A172 (cell line): Measurements from ENCODE around the gene RBM22. TPM values are rescaled to one million over a fixed set of nuclear protein-coding genes. Genes with fewer than 3 reads are reported as not detected.
"Not testable (repeated sequence)": the region's sequence is repeated elsewhere in the genome, so short reads cannot be mapped to it uniquely, and the experiment has no call there.

Experiments
- DNase-seq: peaks from one replicate; pipeline ENCODE4 v3.0.0-alpha.2; 2015; ENCODE audit warnings: low spot score
- total RNA-seq: library from RNA; depleted of rRNA; stranded (reverse); fragments of >200 nt; shearing (Covaris generic); gene quantifications from 2 replicates; pipeline ENCODE4 v1.2.3, GENCODE V29; 2014; rRNA removed

Gene RBM22
- total RNA-seq = 36.4 and 45.8 TPM in 2 replicates

DNA sequence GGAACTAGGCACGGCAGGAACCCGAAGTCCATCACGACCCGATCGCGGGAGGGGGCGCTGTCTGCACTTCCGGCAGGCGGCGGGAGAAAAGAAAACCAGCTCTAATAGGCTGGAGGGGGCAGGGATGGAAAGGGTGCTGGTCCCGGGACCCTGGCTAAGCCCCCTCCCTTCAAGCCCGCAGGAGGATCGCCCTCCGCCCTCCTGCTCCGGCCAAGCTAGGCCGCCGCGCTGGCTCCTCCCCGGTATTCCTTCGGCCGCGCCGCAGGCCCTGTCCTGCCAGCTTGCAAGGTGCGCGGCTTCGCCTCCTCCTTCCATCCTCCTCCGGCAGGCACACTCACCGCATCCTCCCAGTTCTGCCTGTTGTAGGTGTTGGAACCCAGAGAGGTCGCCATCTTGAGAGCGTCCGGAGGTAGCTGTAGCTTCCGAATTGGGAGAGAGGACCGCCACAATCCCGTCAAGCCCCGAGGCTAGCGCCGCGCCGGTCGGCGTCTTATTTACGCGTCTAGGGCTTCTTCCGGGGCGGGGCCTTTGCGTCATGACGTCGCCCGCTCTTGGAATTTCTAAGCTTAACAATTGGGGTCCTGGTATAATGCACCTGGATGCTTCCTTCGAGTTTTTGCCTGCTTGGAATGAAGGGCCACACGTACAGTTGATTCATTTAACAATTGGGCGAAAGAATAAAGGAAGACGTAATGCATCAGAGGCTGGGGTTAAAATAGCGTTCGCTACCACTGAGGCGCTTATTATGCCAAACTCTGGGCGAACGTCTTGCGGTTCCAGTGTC, at the start of gene RBM22:
TSS of gene RBM22 (minus strand) at position 469 of the 784 bp plus-strand sequence. CDS start at position 392, 77 bp downstream.
- DNase-seq = peak; percentile 90

DNA sequence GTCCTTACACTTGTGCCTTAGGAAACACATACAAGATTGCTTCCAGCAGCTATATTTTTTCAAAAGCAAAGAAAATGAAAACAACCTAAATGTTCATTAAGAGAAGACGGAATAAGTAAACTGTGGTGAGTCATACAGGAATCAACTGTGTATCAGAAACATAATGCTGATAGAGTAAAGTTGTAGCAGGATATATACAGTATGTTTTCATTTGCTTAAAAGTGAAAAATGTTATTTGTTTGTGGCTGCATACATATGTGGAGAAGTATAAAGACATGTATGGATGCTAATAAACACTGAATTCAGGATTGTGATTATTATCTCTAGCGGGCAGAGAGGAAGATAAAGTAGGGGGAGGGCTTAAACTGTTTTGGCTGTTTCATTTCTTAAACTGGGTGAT, 49.6 kb upstream of the RBM22 start:
- no peak for DNase-seq

DNA sequence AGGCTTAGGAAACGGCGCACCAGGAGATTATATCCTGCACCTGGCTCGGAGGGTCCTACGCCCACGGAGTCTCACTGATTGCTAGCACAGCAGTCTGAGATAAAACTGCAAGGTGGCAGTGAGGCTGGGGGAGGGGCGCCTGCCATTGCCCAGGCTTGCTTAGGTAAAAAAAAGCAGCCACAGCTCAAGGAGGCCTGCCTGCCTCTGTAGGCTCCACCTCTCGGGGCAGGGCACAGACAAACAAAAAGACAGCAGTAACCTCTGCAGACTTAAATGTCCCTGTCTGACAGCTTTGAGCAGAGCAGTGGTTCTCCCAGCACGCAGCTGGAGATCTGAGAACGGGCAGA, 42.3 kb upstream of the RBM22 start:
- DNase-seq = not testable (repeated sequence)

DNA sequence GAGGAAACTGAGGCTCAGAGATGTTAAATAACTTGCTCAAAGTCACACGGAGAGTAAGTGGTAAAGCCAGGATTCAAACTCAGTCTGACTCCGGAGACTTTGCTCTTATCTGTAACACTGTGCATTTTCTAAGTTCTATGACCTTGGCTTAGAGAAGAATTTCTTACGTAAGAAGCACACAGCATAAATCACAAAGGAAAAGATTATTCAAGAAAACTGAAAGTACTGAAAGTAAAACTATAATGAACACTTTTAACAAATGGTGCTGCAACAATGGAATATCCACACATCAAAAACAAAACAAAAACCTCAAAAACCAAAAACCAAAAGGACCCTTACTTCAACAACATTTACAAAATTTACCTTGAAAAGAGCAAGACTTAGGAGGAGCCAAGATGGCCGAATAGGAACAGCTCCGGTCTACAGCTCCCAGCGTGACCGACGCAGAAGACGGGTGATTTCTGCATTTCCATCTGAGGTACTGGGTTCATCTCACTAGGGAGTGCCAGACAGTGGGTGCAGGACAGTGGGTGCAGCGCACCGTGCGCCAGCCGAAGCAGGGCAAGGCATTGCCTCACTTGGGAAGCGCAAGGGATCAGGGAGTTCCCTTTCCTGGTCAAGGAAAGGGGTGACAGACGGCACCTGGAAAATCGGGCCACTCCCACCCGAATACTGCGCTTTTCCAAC, 41.7 kb upstream of the RBM22 start:
- DNase-seq = not testable (repeated sequence)

DNA sequence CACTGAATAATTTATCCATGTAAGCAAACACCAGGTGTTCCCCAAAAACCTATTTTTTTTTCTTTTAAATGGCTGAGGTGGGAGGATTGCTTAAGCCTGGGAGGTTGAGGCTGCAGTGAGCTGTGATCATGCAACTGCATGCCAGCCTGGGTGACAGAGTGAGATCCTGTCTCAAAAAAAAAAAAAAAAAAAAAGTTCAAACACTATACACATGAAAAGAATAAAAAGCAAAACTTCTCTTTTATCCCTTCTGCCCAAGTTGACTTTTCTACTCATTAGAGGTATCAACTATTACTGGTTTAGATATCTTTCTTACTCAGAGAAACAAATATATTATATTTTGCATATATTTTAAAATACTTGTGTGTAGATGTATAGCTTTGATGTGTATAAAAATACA, 40.1 kb upstream of the RBM22 start:
- DNase-seq = no peak

DNA sequence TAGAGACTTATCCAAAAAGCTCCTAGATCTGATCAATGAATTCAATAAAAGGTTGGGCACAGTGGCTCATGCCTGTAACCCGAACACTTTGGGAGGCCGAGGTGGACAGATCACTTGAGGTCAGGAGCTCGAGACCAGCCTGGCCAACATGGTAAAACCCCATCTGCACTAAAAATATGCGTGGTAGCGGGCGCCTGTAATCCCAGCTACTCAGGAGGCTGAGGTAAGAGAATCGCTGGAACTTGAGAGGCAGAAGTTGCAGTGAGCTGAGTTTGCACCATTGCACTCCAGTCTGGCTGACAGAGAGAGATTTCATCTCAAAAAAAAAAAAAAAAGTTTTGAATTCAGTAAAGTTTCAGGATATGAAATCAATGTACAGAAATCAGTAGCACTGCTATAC, 38.0 kb upstream of the RBM22 start:
- no peak for DNase-seq

DNA sequence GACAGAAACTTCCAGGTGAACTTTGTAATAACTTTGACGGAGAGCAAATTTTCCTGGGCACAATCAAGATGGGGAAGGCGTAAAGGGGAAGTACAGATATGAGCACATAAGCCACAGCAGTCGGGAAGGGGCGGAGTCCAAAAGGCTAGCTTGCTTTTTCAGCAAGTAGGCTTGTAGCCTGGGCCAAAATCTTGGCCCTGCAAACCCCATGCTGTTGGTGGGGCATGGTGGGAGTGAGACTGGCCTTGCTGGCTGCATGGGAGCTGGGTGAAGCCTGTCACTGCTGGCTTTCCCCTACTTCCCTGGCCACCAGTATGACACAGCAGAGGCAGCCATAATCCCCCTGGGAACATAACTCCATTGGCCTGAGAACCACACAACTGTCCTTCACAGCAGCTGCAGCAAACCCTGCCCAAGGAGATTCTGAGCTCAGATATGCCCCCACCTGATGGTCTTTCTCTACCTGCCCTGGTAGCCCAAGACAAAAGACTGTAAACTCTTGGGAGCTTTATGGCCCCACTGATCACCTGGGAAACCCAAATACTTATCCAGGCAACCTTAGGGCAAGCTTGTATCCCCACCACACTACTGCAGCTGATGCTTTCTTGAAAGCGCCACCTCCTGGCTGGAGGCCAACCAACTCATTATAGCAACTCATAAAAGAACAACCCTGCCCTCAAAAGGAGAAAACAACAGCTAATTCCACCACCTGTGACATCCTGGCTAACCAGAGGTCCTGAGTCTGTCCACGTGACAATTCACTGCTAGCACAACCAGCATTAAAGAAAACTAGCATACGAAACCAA, 33.9 kb upstream of the RBM22 start:
- DNase-seq = no peak

DNA sequence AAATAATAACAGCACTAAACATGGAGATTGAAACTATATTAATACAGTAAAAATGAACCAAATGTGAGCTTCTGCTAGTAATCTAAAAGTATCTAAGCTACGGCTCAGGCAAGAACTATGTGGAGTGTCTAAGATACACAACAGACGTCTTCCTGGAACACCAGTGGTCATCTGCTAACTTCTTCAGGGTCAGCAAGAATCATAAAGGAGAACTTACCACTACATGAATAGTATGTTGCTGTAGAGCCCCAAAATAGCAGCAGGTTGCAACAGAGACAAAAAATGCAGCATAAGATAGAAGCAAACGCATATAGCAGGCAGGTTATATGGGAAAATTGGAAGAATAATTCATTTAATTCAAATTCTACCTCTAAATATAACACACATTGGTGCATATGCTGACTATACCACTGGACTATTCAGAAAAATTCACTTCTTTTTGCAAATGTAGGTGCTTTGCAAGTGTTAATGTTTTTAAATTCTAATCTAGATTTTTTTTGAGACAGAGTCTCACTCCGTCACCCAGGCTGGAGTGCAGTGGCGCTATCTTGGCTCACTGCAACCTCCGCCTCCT, 30.9 kb upstream of the RBM22 start:
- no peak for DNase-seq

DNA sequence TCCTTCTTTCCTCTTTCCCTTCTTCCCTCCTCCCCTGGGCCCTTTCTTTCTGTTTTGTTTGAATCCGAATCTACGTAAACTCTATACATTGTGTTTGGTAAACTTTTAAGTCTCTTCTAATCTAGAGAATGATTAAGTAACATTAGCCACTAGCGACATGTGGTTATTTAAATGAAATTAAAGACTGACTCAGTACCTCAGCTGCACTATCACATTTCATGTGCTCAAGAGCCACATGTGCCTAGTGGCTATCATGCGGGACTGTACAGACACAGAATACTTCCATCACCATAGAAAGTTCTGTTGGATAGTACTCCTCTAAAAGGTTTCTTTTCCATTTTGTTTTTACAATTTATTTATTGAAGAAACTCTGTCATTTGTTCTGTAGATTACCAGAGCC, 29.0 kb upstream of the RBM22 start:
- DNase-seq = no peak

DNA sequence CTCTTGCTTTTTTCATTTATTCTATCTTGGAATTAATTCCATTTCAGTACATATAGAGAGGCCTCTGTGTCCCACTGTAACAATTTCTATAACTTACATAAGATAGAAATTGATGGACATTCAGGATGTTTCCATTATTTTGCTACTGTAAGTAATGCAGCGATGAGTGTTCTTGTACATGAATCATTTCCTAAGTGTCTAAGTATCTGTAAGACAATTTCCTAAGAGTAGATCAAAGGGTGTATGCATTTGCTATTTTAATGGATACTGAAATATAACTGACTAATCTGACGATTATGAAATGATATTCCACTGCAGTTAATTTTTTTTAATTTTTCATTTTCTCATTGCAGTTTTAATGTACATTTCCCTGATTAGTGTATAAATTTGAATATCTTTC, 23.0 kb upstream of the RBM22 start:
- DNase-seq = no peak

DNA sequence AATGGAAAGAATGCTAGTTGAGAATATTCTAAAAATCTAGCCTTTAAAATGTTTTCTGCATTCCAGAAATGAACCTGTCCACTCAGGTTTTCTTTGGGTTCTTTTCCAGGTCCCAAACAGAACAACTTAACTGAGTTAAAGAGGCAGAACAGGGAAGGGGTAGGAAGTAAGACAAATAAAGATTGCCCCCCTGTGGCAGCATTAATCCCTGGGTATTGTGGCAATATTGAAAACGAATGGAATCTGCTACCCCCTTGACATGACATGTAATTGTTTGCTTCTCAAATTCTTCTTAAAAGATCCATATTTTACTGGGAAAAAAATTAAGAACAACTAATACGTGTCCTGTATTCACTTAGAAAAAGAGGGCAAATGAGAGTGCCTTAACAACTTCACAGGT, 9.3 kb upstream of the RBM22 start:
- peak; percentile 47 for DNase-seq

DNA sequence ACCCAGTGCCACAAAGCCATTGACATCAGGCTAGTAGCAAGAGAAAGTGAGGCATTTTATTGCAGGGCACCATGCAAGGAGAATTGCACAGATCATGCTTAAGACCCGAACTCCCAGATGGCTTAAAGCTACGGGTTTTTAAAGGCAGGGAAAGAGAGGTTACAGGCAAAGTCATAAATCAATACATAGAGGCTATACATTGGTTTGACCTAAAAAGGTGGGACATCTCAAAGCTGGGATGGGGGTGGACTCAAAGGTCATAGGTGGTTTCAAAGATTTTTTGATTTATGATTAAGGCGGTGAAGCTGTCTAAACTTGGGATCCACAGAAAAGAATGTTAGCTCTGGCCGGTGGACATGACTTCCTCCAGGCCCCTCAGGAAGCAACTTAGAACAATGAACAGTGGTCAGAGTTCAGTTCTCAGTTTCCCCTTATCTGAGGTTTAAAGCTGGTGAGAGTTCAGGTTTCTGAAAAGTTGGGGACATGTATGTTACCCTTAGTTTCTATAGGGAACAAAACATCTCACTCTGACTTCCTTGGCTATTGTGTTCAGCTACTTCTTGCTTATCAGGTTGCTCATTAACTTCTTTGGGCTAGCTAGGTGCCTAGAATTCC, 6.0 kb upstream of the RBM22 start:
- no peak for DNase-seq

DNA sequence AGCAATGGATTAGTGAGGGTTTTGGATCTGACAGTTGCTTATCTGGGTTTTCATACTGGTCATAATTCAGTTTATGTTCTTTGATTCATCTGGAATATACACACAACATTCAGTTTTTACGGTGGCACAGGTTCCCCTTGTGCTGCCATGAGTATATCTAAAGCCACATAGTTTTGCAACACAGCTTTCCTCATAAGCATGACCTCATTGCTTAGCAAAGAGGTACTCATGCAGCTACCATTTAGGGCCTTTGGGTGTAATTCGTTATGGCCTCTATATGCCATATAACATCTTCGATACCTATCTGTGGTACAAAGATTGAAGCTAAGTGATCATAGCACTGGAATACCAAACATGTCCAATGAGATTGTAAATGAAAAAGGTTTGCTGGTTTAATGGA, 2.9 kb upstream of the RBM22 start:
- DNase-seq = no peak

DNA sequence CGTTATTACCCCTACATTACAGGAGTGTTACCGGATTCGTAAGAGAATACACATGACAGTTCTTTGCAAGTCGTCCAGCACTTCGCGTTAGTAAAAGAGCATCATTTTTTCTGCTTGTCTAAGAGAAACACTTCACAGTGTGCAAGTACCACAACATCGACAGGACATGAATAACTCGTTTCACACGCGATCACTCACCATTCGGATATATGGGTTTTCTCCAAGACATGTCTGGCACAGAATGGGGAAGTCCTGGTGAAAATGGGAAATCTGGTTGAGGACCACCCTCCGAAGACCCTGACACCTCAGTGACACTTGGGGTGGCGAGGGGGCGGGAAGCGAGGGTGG, 642 bp downstream of the RBM22 start:
- DNase-seq = no peak

DNA sequence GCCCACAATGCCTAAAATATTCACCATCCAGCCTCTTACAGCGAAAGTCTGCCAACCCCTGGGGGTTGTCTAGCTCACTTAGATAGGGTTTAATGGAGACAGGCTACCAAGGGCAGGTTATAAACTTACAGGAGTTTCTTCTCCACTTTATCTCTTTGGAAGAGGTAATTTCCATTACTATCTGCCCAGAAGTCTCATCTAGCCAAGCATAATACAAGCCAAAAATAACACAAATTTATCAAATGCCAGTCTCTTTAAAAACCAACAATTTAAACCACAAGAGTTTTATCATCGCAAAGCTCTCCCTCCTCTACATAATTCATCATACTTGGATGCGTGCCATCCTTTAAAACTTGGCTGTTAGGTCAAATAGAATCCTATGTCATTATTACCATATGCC, 6.2 kb downstream of the RBM22 start:
- DNase-seq = peak; percentile 89

DNA sequence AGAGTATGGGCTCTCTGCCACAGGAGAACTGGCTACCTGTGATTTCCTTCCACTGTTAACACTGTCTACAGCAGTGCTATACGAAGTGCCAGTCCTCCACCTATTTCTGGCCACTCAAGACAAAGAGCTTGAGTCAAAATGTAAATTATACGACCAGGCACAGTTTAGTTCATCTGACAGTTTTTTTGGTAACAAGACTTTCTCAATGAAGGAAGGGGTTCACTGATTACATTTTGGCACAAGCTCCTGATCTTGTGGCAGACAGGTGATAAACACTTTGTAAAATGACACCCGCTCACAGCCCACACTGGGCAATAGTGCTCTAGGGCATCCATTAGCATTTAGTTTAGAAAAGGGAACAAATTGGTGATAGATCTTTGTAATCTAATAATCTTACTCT, 8.6 kb downstream of the RBM22 start:
- DNase-seq = no peak

DNA sequence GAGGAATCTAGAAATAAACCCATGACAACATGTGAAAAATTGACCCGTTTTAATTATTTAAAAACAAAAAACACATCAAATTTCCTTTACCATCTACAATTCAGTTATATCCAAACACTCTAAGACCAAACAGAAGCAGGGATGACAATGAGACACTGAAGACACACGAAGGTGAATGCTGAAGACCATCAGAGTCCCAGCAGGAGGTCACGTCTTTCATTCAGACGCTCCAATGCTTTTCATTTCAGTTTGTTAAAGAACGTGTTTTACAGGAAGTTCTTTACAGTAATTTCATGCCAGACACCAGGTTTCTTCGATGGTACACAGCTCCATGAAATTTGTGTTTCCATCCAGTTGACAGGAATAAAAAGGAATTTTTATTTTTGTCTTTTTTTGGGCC, 10.1 kb downstream of the RBM22 start:
- DNase-seq = no peak

DNA sequence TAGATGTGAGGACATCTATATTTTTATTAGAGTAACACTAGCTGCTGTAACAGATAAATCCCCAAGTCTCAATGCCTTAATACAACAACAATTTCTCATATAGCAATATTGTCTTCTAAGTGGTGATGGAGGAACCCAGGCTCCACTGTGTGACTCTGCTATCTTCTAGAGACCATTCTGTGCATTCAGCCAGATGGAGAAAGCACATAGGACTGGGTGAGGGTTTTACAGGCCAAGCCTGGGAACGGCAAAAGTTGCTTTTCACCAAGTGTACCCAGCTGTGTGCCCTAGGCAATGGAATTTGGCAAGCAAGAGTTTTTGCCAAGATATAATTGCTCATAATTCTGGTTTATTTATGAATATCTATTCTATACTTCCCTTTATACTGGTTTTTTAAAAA, 11.7 kb downstream of the RBM22 start:
- DNase-seq = no peak

DNA sequence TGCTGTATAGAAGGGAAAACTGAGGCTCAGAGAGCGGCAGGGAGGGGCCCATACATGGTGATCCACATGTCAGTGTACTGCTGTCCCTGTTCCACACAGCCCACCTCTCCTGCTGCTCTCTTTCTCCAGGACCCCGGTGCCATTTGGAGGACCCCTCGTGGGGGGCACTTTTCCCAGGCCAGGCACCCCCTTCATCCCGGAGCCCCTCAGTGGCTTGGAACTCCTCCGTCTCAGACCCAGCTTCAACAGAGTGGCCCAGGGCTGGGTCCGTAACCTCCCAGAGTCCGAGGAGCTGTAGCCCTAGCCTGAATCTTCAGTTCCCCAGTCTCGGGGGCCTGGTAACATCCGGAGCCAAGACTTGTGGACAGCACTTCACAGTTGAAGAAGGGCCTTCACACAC, 24.3 kb downstream of the RBM22 start:
- no peak for DNase-seq

DNA sequence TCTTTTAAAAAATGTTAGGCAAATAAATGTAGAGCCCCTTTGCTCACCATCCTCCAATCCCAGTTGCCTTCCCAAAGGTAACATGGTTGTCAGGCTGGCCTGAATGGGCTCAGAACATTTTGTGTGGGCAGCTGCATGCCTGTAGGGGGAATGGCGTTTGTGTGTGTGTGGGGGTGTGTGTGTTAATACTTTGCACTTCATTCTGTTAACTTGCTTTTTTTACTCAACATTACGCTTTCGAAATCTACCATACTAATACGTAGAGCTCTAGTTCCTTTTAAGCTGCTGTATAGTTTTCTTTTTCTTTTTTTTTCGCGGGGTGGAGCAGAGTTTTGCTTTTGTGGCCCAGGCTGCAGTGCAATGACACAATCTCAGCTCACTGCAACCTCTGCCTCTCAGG, 25.8 kb downstream of the RBM22 start:
- no peak for DNase-seq

DNA sequence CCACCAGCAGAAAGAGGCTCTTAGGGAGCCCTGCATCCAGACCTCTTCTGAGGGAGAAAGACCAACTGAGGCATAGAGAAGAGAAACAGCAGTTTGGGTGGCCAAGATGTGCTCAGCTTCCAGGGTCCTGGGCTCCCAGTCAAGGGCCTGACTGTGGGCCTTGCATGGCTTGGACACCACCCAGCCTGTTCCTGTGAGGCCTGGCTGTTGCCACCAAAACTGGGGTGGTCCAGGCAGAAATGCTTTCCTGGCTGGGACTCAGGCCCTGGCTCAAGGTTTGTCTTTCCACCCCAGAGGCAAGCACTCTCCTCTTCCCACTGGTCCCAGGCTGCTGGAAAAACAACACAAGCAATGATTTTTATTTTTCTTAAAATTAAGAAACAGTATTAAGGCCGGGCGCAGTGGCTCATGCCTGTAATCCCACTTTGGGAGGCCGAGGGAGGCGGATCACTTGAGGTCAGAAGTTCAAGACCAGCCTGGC, 26.5 kb downstream of the RBM22 start:
- no peak for DNase-seq

DNA sequence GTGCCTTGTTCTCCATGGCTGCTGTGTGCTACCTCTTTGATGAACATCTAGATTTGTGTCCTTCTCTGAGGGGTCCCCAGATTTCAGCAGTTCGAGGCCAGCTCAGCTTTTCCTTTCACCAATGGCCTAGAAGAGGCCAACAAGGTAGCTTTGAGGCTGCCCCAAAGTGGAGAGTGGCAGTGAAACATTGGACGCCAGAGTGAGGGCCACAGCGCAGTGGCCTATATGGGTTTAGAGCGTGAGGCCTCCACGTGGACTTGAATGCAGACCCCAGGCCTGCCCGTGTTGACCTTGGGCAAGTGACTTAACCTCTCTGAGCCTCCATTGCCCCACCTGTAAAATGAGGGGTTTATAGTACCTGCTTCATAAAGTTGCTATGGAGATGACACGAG, 28.0 kb downstream of the RBM22 start:
- no peak for DNase-seq
